SK-N-MC (cell line): Measurements from ENCODE around the gene FLG2.

Source experiments
- DNase-seq: peaks from one replicate; pipeline ENCODE4 v3.0.0-alpha.2; 2011; ENCODE audit warnings: low read depth, low spot score
- H3K27ac ChIP-seq: fragments of 200-600 bp; sonication (generic); 2 replicates; pipeline ENCODE4 v1.5.1; 2016; ENCODE audit warnings: mixed run types
- H3K36me3 ChIP-seq: fragments of 200-600 bp; sonication (generic); 2 replicates; pipeline ENCODE4 v1.6.1; 2017; ENCODE audit warnings: antibody characterized with exemption, low read length, mixed read lengths; ENCODE audit not compliant: insufficient read depth
- H3K4me3 ChIP-seq: fragments of 200-600 bp; sonication (generic); 2 replicates; pipeline ENCODE4 v1.5.1; 2016
- H3K9ac ChIP-seq: fragments of 200-600 bp; sonication (generic); 2 replicates; pipeline ENCODE4 v1.8.0; 2017; ENCODE audit warnings: mixed run types, mixed read lengths; ENCODE audit not compliant: insufficient read length
- H3K9me3 ChIP-seq: fragments of 200-600 bp; sonication (generic); 2 replicates; pipeline ENCODE4 v1.6.1; 2017; ENCODE audit warnings: low read depth, mild to moderate bottlenecking, antibody characterized with exemption, low read length, moderate library complexity, mixed read lengths
- EZH2 ChIP-seq: fragments of 200-600 bp; sonication (generic); IDR thresholded peaks from one replicate; pipeline ENCODE4 v1.6.1; 2017; ENCODE audit warnings: antibody characterized with exemption
- FOXP2 ChIP-seq: optimal IDR thresholded peaks from 2 replicates; pipeline ENCODE3; 2011; ENCODE audit warnings: mild to moderate bottlenecking, moderate library complexity; ENCODE audit not compliant: insufficient read depth; ENCODE audit errors: extremely low read length, control extremely low read depth
- POLR2AphosphoS5 ChIP-seq: IDR thresholded peaks from 2 replicates; pipeline ENCODE4 v1.6.1; 2012; ENCODE audit warnings: mild to moderate bottlenecking, low read depth, low read length, borderline replicate concordance

The FLG2 gene

GRCh38 chr1:152359906-152360305, at the start of gene FLG2:
TSS of gene FLG2 (minus strand) at chr1:152360006. CDS start at chr1:152358884, 1,122 bp downstream.
- TF ChIP-seq POLR2AphosphoS5: no peak
- no peak for TF ChIP-seq FOXP2
- no peak for TF ChIP-seq EZH2
- Histone ChIP-seq H3K9ac (no peak within 1 kb of the TSS), H3K9me3 (no peaks in the 10 kb centered on the region), H3K27ac (no peak within 1 kb of the TSS), H3K36me3 (no peaks in the 10 kb centered on the region), H3K4me3 (no peak within 1 kb of the TSS)
- no peak for DNase-seq

GRCh38 chr1:152408664-152409063, 48.9 kb upstream of the FLG2 start:
- Histone ChIP-seq H3K36me3 (no peaks in the 10 kb centered on the region), H3K9ac (no peak overlapping the region), H3K27ac (no peak overlapping the region), H3K9me3 (no peaks in the 10 kb centered on the region), H3K4me3 (no peak overlapping the region)
- no peak for DNase-seq
- TF ChIP-seq FOXP2: no peak
- no peak for TF ChIP-seq EZH2
- no peak for TF ChIP-seq POLR2AphosphoS5

- DNase-seq: no peak
- no peak for TF ChIP-seq POLR2AphosphoS5
- no peak for TF ChIP-seq EZH2
- no peak for TF ChIP-seq FOXP2
- no peaks in the 10 kb centered on the region for H3K36me3 ChIP-seq
- no peak overlapping the region for H3K27ac ChIP-seq
- no peaks in the 10 kb centered on the region for H3K9me3 ChIP-seq
- H3K9ac ChIP-seq: no peak overlapping the region
- no peak overlapping the region for H3K4me3 ChIP-seq
Observed at GRCh38 chr1:152398812-152399698, 39.2 kb upstream of the FLG2 start.

GRCh38 chr1:152397474-152397873, 37.7 kb upstream of the FLG2 start:
- Histone ChIP-seq H3K9ac (no peak overlapping the region), H3K27ac (no peak overlapping the region), H3K36me3 (no peaks in the 10 kb centered on the region), H3K9me3 (no peaks in the 10 kb centered on the region), H3K4me3 (no peak overlapping the region)
- TF ChIP-seq POLR2AphosphoS5: no peak
- no peak for TF ChIP-seq EZH2
- no peak for TF ChIP-seq FOXP2
- no peak for DNase-seq

GRCh38 chr1:152394151-152394550, 34.3 kb upstream of the FLG2 start:
- Histone ChIP-seq H3K36me3 (no peaks in the 10 kb centered on the region), H3K9me3 (no peaks in the 10 kb centered on the region), H3K27ac (no peak overlapping the region), H3K9ac (no peak overlapping the region), H3K4me3 (no peak overlapping the region)
- no peak for TF ChIP-seq EZH2
- no peak for TF ChIP-seq POLR2AphosphoS5
- no peak for TF ChIP-seq FOXP2
- DNase-seq: no peak

- Histone ChIP-seq H3K9ac (no peak overlapping the region), H3K4me3 (no peak overlapping the region), H3K36me3 (no peaks in the 10 kb centered on the region), H3K9me3 (no peaks in the 10 kb centered on the region), H3K27ac (no peak overlapping the region)
- no peak for TF ChIP-seq EZH2
- no peak for DNase-seq
Observed at GRCh38 chr1:152392909-152393308, 33.1 kb upstream of the FLG2 start.

- DNase-seq: no peak
- no peaks in the 10 kb centered on the region for H3K36me3 ChIP-seq
- TF ChIP-seq EZH2 (no peak), POLR2AphosphoS5 (no peak), FOXP2 (no peak)
Observed at GRCh38 chr1:152388889-152389288, 29.1 kb upstream of the FLG2 start.

GRCh38 chr1:152386940-152387339, 27.1 kb upstream of the FLG2 start:
- Histone ChIP-seq H3K36me3 (no peaks in the 10 kb centered on the region), H3K9me3 (no peaks in the 10 kb centered on the region), H3K4me3 (no peak overlapping the region), H3K27ac (no peak overlapping the region), H3K9ac (no peak overlapping the region)
- TF ChIP-seq FOXP2 (no peak), EZH2 (no peak), POLR2AphosphoS5 (no peak)
- no peak for DNase-seq

More at GRCh38 chr1:152388889-152389288, 29.1 kb upstream of the FLG2 start:
- H3K4me3 ChIP-seq: no peak overlapping the region
- H3K27ac ChIP-seq: no peak overlapping the region
- H3K9me3 ChIP-seq: no peaks in the 10 kb centered on the region
- H3K9ac ChIP-seq: no peak overlapping the region
